GM21576 (cell line): ENCODE data around the gene CYFIP1.

Experiments
- ATAC-seq: cut with Tn5 transposase; IDR thresholded peaks from one replicate; pipeline ENCODE4 v1.9.1; 2021; ENCODE audit warnings: mild to moderate bottlenecking, moderate library complexity; ENCODE audit not compliant: unreplicated experiment

Gene CYFIP1

GRCh38 chr15:22823495-22824128 is 156.6 kb downstream of the CYFIP1 start:
- ATAC-seq: no peak

GRCh38 chr15:22819651-22820050 is 160.5 kb downstream of the CYFIP1 start:
- ATAC-seq: no peak
